ENCODE measurements around the gene CCR4. TPM values are rescaled to one million over a fixed set of nuclear protein-coding genes. Genes with fewer than 3 reads are reported as not detected.
"Not testable (repeated sequence)": the region's sequence is repeated elsewhere in the genome, so short reads cannot be mapped to it uniquely, and the experiment has no call there.

The CCR4 gene
- total and polyA plus RNA-seq, 2 experiments from 2014 or later = not detected

GRCh38 chr3:32968166-32968919 lies 16.9 kb downstream of the CCR4 start:
- Histone ChIP-seq H3K4me3 (no peak overlapping the region), H3F3A (ENCODE audit: insufficient read depth) (no peaks in the 10 kb centered on the region), H3K4me1 (ENCODE audit: insufficient read depth) (no peaks in the 10 kb centered on the region), H3K9me3 (ENCODE audit: low read depth) (no peaks in the 10 kb centered on the region), H2AFZ (no peak overlapping the region), H3K79me2 (ENCODE audit: insufficient read depth) (no peaks in the 10 kb centered on the region), H3K9me2 (ENCODE audit: insufficient read depth) (no peaks in the 10 kb centered on the region), H3K9ac (no peak overlapping the region), H3K4me2 (ENCODE audit: unreplicated experiment) (no peak overlapping the region), H4K20me1 (ENCODE audit: insufficient read depth) (no peaks in the 10 kb centered on the region), H3K36me3 (ENCODE audit: low read depth) (no peaks in the 10 kb centered on the region), H3K27me3 (replicated peaks; ENCODE audit: insufficient read depth) (no peaks in the 10 kb centered on the region; the same call in 1 of the 2 replicates), H3K27ac (no peak overlapping the region)
- in situ Hi-C loops (cut with MboI) = no loop called here
- no peak for DNase-seq
- TF ChIP-seq EZH2 (IDR thresholded peaks at IDR 0.05; ENCODE audit: insufficient read depth, poor library complexity, severe bottlenecking) (no peak), EZH2phosphoT487 (IDR thresholded peaks at IDR 0.05; ENCODE audit: insufficient read depth, low read depth) (no peak)
- WGBS, 2 experiments (ENCODE audit: low coverage in 1 of 2, low lambda C conversion rate in 2 of 2, missing lambda C conversion rate in 2 of 2) = 58 to 60% methylated on average over 3 of the region's 3 CpGs

DNA sequence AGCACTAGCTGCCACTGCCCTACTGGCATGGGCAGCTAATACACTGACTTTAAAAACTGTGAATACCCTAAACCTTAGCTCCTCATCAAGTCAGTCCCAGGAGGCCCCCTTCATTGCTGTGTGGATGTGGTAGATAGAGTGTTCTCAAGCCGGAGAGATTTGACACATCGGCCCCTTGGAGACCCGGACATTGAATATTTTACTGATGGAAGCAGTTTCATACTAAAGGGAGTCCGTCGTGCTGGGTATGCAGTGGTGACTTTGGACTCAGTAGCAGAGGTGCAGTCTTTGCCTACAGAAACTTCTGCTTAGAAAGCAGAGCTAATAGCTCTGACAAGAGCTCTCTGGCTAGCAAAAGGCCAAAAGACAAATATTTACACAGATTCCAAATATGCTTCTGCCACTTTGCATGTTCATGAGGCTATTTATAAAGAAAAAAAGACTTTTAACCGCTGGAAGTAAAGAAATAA lies 17.5 kb downstream of the CCR4 start:
- Histone ChIP-seq H3K27ac (no peak overlapping the region), H3K79me2 (ENCODE audit: insufficient read depth) (no peaks in the 10 kb centered on the region), H3K9ac (no peak overlapping the region), H3K4me1 (ENCODE audit: insufficient read depth) (no peaks in the 10 kb centered on the region), H3K9me2 (ENCODE audit: insufficient read depth) (no peaks in the 10 kb centered on the region), H3F3A (ENCODE audit: insufficient read depth) (no peaks in the 10 kb centered on the region), H3K27me3 (replicated peaks; ENCODE audit: insufficient read depth) (no peaks in the 10 kb centered on the region; the same call in 1 of the 2 replicates), H2AFZ (no peak overlapping the region), H3K36me3 (ENCODE audit: low read depth) (no peaks in the 10 kb centered on the region), H4K20me1 (ENCODE audit: insufficient read depth) (no peaks in the 10 kb centered on the region), H3K4me3 (no peak overlapping the region), H3K9me3 (ENCODE audit: low read depth) (no peaks in the 10 kb centered on the region), H3K4me2 (ENCODE audit: unreplicated experiment) (no peak overlapping the region)
- 64 to 70% methylated on average over 6 of the region's 6 CpGs for WGBS, 2 experiments (ENCODE audit: low coverage in 1 of 2, low lambda C conversion rate in 2 of 2, missing lambda C conversion rate in 2 of 2)
- no peak for DNase-seq
- in situ Hi-C loops (cut with MboI) = no loop called here
- TF ChIP-seq EZH2phosphoT487 (IDR thresholded peaks at IDR 0.05; ENCODE audit: insufficient read depth, low read depth) (no peak), EZH2 (IDR thresholded peaks at IDR 0.05; ENCODE audit: insufficient read depth, poor library complexity, severe bottlenecking) (no peak)

DNA sequence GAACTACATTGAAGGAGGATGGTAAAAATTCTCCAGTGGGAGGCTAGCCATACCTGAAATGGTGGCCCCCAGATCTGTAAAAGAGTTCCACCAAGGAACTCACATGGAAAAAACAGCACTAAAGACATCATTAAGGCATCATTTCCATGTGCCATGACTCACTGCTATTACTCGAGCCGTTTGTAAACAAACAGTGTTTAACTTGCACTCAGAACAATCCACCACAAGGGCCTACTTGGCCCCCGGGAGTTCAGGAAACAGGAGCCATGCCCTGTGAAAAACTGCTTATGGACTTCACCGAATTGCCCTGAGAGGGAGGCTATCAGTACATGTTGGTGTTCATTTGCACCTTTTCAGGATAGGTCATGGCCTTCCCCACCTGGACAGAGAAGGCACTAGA lies 18.2 kb downstream of the CCR4 start:
- H3K27me3 ChIP-seq (replicated peaks; ENCODE audit: insufficient read depth) = no peaks in the 10 kb centered on the region; the same call in 1 of the 2 replicates
- no peak for TF ChIP-seq EZH2 (IDR thresholded peaks at IDR 0.05; ENCODE audit: insufficient read depth, poor library complexity, severe bottlenecking)
- TF ChIP-seq EZH2phosphoT487 (IDR thresholded peaks at IDR 0.05; ENCODE audit: insufficient read depth, low read depth) = no peak
- no peaks in the 10 kb centered on the region for H3K79me2 ChIP-seq (ENCODE audit: insufficient read depth)
- H3F3A ChIP-seq (ENCODE audit: insufficient read depth) = no peaks in the 10 kb centered on the region
- H3K4me1 ChIP-seq (ENCODE audit: insufficient read depth) = no peaks in the 10 kb centered on the region
- in situ Hi-C loops (cut with MboI) = no loop called here
- DNase-seq = peak; percentile 9
- no peaks in the 10 kb centered on the region for H4K20me1 ChIP-seq (ENCODE audit: insufficient read depth)
- no peak overlapping the region for H3K27ac ChIP-seq
- no peak overlapping the region for H3K4me3 ChIP-seq
- H3K9ac ChIP-seq = no peak overlapping the region
- 69 to 72% methylated on average over 4 of the region's 4 CpGs for WGBS, 2 experiments (ENCODE audit: low coverage in 1 of 2, low lambda C conversion rate in 2 of 2, missing lambda C conversion rate in 2 of 2)
- no peak overlapping the region for H2AFZ ChIP-seq
- H3K4me2 ChIP-seq (ENCODE audit: unreplicated experiment) = no peak overlapping the region
- no peaks in the 10 kb centered on the region for H3K9me3 ChIP-seq (ENCODE audit: low read depth)
- no peaks in the 10 kb centered on the region for H3K9me2 ChIP-seq (ENCODE audit: insufficient read depth)
- no peaks in the 10 kb centered on the region for H3K36me3 ChIP-seq (ENCODE audit: low read depth)

DNA sequence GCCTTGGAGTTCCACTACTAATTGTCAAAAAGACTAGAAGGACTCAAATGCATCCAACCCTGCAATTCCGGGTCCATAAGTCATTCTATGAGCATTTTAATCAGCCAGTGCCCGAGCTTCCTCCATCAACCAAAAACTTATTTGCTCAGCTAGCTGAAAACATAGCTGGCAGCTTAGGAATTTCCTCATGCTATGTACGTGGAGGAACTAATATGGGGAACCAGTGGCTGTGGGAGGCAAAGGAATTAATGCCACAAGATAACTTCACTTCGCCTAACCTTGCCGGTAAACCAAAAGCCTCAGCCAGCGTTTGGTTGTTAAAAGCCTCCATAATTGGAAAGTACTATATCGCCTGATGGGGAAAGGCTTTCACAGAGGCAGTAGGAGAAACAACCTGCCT lies 19.8 kb downstream of the CCR4 start:
- H3K4me2 ChIP-seq (ENCODE audit: unreplicated experiment); H3K9me3 ChIP-seq (ENCODE audit: low read depth); H3F3A ChIP-seq (ENCODE audit: insufficient read depth); H3K4me1 ChIP-seq (ENCODE audit: insufficient read depth); H4K20me1 ChIP-seq (ENCODE audit: insufficient read depth); H3K9me2 ChIP-seq (ENCODE audit: insufficient read depth); H3K27me3 ChIP-seq (replicated peaks; ENCODE audit: insufficient read depth); in situ Hi-C loops (cut with MboI); H3K9ac ChIP-seq; DNase-seq; H2AFZ ChIP-seq; H3K4me3 ChIP-seq; H3K79me2 ChIP-seq (ENCODE audit: insufficient read depth); H3K36me3 ChIP-seq (ENCODE audit: low read depth); H3K27ac ChIP-seq: not testable (repeated sequence)
- 77 to 79% methylated on average over 7 of the region's 7 CpGs for WGBS, 2 experiments (ENCODE audit: low coverage in 1 of 2, low lambda C conversion rate in 2 of 2, missing lambda C conversion rate in 2 of 2)

Data from GM23248 (cell line).